Stimulated activated CD8-positive, alpha-beta memory T cell treated with anti-CD3 and anti-CD28 coated beads, Interleukin-2, amount 100 ng/mL, for 48 hours (primary cell): ENCODE data around the gene PHLDA2.
"Not testable (repeated sequence)": the region's sequence is repeated elsewhere in the genome, so short reads cannot be mapped to it uniquely, and the experiment has no call there.

Experiments
- DNase-seq, 2 donors: peaks; one replicate each; pipeline ENCODE4 v3.0.0-alpha.2; 2020; ENCODE audit warnings: low read depth in 2 of 2

Gene PHLDA2

DNA sequence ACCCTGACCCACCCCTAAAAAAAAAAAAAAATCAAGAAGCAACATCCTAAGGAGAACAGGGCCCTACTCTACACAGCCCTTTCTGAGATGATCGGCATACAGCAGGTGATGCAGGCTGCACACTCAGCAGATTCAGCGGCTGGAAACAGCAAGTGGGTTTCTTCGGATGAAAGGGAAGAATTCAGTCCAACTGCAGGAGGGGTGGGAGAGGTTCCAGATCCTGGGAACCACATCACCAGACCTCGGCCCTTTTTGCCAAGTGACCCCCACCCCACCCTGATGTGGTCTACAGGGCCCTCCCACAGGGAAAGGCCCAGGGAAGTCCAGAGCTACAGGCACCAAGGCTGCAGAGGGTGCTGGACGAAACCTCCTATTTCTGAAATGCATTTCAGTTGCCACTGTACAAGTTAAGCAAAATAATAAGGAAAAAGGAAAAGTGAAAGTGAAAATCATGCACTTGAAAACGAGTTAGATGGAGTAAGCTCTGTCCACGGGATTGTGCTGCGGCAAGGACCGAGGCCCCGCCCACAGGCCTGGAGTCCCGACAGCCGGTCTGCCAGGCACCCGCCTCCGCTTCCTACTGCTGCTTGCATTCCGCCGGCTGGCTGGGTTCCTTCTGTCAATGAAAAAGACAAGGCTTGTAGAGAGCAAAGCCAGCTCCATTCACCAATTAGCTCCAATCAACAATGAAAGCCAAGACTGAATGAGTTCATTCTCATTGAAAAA is 16.0 kb upstream of the PHLDA2 start:
- DNase-seq: no peak

- no peak for DNase-seq
Observed at GRCh38 chr11:2944530-2944929, 15.3 kb upstream of the PHLDA2 start.

DNA sequence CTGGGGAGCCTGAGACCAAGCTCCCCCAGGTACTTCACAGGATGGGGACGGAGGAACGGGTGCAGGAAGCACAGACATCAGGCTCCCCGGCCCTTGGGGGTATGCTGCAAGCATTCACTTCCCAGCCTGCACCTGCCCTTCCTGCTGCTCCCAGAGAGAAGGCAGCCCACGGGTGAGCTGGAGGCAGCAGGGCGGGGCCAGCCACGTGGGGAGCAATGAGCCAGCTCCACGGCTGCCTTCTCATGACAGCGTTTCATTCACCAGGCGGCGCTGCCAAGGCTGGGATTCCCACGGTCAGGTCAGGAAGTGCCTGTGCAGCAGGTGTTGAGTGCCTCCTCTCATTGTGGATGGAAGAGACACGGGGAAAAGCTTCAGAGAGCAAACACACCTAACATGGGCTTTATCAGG is 14.5 kb upstream of the PHLDA2 start:
- no peak for DNase-seq

- no peak for DNase-seq
Observed at GRCh38 chr11:2942872-2943710, 13.9 kb upstream of the PHLDA2 start.

DNA sequence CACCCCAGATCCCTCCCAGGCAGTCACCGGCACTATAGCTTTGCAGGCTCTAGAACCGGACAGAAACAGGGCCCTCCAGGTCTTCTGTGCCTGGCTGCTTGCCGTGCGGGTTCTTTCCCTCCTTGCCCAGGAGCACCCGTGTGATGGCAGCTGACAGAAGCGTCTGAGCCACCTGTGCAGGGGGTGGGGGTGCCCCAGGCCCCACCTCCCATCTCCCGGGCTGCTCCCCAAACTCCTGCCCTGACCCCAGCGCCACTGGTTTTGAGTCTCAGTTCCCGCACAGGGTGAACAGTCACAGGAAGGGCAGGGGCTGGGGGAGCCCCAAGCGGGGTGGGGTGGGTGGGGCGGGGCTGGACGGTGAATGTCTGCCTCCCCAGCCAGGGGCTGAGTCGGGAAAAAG is 13.2 kb upstream of the PHLDA2 start:
- DNase-seq: no peak

DNA sequence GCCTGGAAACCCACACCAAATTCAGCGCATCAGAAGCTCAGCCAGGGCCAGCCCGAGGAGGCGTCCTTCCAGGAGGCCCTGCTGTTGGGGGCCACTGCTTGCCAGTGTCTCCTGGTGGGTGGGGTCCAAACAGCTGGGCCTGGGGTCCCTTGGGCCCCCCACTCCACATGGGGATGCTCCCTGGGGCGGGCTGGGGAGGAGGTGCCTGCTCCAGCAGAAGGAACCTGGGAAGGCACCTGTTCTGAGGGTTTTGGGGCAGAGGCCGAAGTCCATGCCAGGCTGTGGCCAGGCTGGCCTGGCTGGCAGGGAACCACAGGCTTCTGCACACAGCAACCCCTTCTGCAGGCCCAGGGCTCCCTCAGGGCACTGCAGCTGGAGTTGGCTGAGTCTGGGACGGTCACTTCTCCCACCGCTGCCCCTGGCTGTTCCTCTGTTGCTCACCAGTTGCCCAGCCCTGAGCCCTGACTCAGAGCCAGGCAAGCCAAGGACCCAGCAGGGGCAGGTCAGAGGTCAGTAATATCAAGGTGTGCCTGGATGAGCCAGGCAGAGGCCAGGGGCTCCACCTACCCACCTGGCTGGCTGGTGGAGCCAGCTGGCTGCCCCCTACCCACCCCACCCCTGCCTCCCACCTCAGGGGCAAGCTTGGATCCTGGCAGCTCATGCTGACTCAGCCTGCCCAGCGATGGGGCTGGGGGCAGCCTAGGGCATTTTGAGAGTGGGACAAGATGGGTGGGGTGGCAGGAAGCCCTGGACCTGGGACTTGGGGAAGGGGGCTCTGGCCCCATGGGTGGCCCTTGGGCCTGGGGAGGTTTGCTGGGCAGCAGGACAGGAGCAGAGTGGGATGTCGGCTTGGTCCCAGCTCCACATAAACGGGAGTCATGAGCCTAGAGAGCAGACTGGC is 12.0 kb upstream of the PHLDA2 start:
- no peak for DNase-seq

DNA sequence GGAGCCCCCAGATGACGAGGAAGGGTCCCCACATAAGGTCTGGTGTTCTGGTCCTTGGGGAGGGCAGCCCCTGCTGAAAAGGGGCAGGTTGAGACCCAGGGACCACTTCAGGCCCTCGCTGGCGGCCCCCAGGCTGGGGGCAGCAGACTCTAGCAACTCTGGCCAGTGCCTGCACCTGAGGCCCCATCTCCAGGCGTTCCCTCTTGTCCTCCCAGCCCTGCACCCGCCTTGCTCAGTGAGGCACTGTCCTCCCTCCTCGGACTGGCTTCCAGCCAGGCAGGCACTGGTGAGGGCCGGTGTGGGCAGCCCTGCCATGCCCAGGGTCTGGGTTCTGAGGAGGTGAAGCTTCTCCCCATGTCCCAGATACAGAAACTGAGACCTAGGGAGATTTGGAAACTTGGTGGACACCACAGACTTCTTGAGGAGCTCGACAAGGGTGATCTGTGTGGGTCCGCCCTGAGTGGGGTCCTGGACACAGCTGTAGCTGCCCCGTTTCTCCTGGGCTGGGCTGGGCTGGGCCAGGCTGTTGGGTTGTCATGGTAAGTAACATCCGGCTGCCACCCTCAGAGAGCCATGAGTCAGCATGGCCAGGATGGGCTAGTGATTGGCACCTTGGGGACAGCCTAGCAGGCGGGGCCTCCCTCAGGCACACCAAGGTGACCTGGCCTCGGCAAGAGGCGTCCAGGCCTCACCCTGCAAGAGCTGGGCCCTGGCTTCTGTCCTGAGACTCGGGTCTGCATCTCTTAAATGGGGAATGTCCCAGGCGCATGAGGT is 11.1 kb upstream of the PHLDA2 start:
- DNase-seq: no peak

DNA sequence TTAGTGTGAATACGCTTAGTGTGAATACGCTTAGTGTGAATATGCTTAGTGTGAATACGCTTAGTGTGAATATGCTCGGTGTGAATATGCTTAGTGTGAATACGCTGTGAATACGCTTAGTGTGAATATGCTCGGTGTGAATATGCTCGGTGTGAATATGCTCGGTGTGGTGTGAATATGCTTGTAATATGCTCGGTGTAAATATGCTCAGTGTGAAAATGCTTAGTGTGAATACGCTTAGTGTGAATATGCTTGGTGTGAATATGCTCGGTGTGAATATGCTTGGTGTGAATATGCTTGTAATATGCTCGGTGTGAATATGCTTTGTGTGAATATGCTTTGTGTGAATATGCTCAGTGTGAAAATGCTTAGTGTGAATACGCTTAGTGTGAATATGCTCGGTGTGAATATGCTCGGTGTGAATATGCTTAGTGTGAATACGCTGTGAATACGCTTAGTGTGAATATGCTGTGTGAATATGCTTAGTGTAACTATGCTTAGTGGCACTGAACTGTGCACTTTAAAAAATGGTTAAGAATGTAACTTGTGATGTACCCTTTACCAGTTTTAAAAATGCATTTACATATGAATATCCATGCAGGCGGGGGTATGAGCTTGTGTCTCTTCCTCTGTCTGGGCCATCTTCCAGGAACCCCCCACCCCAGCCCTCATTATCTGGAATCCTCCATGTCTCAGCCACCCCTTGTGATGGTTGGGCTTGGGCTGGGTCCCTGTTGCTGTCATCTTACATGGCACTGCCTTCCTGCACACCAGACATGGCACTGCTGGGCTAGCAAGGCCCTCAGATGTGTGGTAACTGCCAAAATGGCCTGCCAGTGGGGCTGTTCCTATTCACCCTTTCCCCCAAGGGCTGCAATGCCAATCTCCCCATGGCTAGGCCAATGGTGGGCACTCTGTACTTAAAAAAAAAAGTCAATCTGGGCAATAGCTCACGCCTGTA is 9.5 kb upstream of the PHLDA2 start:
- not testable (repeated sequence) for DNase-seq

DNA sequence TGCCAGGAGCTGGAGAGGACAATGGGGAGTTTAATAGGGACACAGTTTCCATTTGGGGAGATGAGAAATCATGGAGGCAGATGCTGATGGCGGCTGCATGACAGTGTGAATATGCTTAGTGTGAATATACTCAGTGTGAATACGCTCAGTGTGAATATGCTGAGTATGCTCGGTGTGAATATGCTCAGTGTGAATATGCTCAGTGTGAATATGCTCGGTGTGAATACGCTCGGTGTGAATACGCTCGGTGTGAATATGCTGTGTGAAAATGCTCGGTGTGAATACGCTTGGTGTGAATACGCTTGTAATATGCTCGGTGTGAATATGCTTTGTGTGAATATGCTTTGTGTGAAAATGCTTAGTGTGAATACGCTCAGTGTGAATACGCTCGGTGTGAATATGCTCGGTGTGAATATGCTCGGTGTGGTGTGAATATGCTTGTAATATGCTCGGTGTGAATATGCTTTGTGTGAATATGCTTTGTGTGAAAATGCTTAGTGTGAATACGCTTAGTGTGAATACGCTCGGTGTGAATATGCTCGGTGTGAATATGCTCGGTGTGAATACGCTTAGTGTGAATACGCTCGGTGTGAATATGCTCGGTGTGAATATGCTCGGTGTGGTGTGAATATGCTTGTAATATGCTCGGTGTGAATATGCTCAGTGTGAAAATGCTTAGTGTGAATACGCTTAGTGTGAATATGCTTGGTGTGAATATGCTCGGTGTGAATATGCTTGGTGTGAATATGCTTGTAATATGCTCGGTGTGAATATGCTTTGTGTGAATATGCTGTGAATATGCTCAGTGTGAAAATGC is 8.6 kb upstream of the PHLDA2 start:
- DNase-seq: not testable (repeated sequence)

- DNase-seq: no peak
Observed at GRCh38 chr11:2934611-2935239, 5.5 kb upstream of the PHLDA2 start.

DNA sequence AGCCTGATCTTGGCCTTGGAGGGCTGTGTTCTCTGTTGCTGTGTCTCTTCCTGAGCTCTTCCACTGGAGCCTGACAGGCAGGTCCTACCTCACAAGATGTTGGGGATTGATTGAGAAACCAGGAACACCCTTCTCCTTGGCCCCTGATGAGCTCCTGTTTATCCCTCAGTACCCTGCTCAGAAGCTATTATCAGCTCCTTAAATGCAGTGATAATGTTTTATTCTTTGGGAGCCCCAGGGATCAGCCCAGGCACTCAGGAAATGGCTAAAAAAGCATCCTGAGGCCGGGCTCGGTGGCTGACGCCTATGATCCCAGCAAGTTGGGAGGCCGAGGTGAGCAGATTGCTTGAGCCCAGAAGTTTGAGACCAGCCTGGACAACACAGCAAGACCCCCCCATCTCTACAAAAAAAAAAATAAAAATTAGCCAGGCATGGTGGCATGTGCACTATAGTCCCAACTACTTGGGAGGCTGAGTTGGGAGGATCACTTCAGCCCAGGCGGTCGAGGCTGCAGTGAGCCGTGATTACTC is 4.9 kb upstream of the PHLDA2 start:
- DNase-seq: no peak

DNA sequence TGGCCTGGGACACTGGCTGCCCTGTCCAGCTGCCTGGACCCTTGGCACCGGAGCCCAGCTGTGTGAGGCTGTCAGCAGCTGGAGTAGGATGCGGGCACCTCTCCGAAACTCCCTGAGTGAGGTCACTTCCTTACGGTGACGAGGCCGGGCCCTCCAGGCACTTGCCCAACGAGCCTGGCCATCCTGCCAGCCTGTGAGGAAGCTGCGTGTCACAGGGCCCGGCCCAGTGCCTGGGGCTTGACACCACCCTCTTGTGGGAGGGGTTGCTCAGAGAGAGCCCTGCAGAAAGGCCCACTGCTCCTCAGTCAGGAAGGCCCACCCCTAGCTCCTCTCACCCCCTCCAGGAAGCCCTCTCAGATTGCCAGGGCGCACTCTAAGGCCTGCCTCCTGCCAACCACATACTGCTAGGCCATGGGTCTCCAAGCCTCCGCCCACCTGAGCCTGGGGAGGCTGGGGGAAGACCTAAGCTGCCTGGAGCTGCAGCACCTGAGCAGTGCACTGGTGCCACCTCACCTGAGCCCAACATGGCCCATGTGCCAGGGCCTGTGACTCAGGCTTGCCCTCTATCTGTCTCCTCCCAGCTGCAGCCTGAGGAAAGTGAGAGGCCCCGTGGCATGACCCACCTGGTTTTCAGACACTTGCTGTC is 4.3 kb upstream of the PHLDA2 start:
- DNase-seq: peak; percentile 38 to 40

DNA sequence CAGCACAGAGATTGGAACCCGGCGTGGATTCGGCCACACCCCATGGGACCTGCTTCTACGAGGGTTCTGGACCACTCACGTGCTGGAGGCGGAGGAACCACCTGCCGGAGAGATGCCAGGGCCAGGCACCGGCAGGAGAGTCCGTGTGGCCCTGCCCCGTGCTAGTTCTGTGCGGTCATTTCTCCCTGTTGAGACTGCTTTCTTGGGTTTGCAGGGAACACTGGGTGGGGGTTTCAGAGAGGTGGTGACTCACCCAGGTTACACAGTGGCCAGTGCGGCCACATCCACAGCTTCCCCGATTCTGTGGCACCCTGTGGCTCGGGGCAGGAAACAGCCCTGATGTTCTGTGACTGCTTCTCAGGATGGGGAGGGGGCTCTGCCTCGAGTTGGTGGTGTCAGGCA is 3.6 kb upstream of the PHLDA2 start:
- DNase-seq: no peak

DNA sequence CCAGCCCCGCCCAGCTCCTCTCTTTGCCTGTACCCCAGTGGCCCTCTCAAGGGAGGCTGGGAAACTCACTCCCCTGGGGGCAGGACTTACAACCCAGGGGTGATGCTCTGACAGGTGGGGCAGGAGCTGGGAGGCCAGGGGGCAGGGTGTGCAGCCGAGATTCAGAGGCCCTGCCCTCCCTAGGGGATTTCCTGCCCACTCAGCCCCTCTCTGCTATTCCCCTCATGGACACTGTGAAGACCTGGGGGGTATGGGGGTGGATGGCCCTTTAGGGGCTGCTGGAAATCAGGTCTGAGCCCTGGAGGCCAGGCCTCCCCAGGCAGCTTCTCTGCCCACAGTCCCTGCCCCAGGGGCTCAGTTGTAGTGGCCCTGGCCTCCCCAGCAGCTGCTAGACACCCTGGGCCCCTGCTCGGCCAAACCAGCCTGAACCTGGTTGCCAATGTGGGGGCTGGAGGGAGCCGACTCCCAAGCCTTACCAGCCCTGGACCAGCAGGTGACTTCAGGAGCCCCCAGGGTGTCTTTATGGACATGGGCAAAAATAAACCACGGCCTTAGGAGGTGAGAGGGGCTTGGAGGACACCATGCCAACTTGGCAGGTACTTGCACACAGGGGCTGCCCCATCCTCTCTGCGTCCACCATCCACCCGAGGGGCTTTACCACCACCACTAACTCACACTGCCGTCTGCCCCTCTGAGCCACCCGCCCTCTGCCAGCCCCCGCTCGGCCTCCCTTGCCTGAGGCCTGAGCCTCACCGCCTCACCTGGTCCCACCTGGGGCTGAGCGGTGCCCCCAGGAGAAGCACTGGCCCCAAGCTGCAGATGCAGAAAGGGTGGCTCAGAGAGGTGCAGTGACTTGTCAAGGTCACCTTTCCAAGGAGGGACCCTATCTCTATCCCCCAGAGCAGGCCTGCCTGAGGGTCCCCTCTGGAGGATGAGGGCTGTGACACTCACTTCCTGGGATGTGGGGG is 2.8 kb upstream of the PHLDA2 start:
- DNase-seq: no peak

- DNase-seq: no peak
Observed at GRCh38 chr11:2931420-2931746, 2.2 kb upstream of the PHLDA2 start.

- DNase-seq: peak in 1 of 2 donors; percentile 34
Observed at GRCh38 chr11:2930704-2931419, 1.6 kb upstream of the PHLDA2 start.
